Astrocyte (in vitro differentiated cells and primary cell): Measurements from ENCODE around the gene LHFPL3. TPM values are rescaled to one million over a fixed set of nuclear protein-coding genes. Genes with fewer than 3 reads are reported as not detected.

Experiments
- DNase-seq: peaks from one replicate; pipeline ENCODE4 v3.0.0-alpha.2; 2010; ENCODE audit warnings: low read depth
- FAIRE-seq: peaks from 2 replicates; lab custom pipeline; 2011; peaks lifted over from hg19 to GRCh38; lab: Jason Lieb, UNC
- H2AFZ ChIP-seq: 2 replicates; pipeline ENCODE4 v1.6.0; 2012; ENCODE audit warnings: low read depth, low read length, inconsistent platforms
- H3K27ac ChIP-seq: 2 replicates; pipeline ENCODE4 v1.5.1; 2011; ENCODE audit warnings: low read depth, low read length, inconsistent platforms
- H3K27me3 ChIP-seq: 2 replicates; pipeline ENCODE4 v1.6.0; 2011; ENCODE audit warnings: low read length, inconsistent platforms; ENCODE audit not compliant: insufficient read depth
- H3K36me3 ChIP-seq: 2 replicates; pipeline ENCODE4 v1.5.1; 2011; ENCODE audit warnings: low read length, inconsistent platforms; ENCODE audit not compliant: insufficient read depth
- H3K4me1 ChIP-seq: 2 replicates; pipeline ENCODE4 v1.5.1; 2011; ENCODE audit warnings: low read length, inconsistent platforms; ENCODE audit not compliant: insufficient read depth
- H3K4me2 ChIP-seq: 2 replicates; pipeline ENCODE4 v1.6.0; 2012; ENCODE audit warnings: low read length, inconsistent platforms
- H3K4me3 ChIP-seq: 2 replicates; pipeline ENCODE4 v1.5.1; 2011; ENCODE audit warnings: low read depth, mild to moderate bottlenecking, low read length, inconsistent platforms; ENCODE audit not compliant: insufficient read depth
- H3K79me2 ChIP-seq: 2 replicates; pipeline ENCODE4 v1.6.0; 2012; ENCODE audit warnings: mild to moderate bottlenecking, low read length, inconsistent platforms; ENCODE audit not compliant: insufficient read depth
- H3K9ac ChIP-seq: 2 replicates; pipeline ENCODE4 v1.6.0; 2012; ENCODE audit warnings: mild to moderate bottlenecking, low read length, inconsistent platforms
- H3K9me3 ChIP-seq: 2 replicates; pipeline ENCODE4 v1.5.1; 2012; ENCODE audit warnings: low read depth, mild to moderate bottlenecking, low read length, inconsistent platforms; ENCODE audit not compliant: insufficient read depth
- H4K20me1 ChIP-seq: 2 replicates; pipeline ENCODE4 v1.6.0; 2012; ENCODE audit warnings: low read length, inconsistent platforms; ENCODE audit not compliant: insufficient read depth
- H3K27ac Mint-ChIP-seq: one replicate; pipeline ENCODE4 v1.8.0; 2021; ENCODE audit warnings: mild to moderate bottlenecking, mixed read lengths; ENCODE audit not compliant: unreplicated experiment
- H3K27me3 Mint-ChIP-seq: one replicate; pipeline ENCODE4 v1.8.0; 2021; ENCODE audit warnings: low read depth, mixed read lengths; ENCODE audit not compliant: unreplicated experiment
- H3K36me3 Mint-ChIP-seq: one replicate; pipeline ENCODE4 v1.8.0; 2021; ENCODE audit warnings: low read depth, mixed read lengths; ENCODE audit not compliant: unreplicated experiment
- H3K4me1 Mint-ChIP-seq: one replicate; pipeline ENCODE4 v1.8.0; 2021; ENCODE audit warnings: low read depth, mixed read lengths; ENCODE audit not compliant: unreplicated experiment
- H3K4me3 Mint-ChIP-seq: one replicate; pipeline ENCODE4 v1.8.0; 2021; ENCODE audit warnings: mild to moderate bottlenecking, moderate library complexity, mixed read lengths; ENCODE audit not compliant: unreplicated experiment
- H3K9me3 Mint-ChIP-seq: one replicate; pipeline ENCODE4 v1.8.0; 2021; ENCODE audit warnings: mild to moderate bottlenecking, mixed read lengths; ENCODE audit not compliant: unreplicated experiment
- CTCF ChIP-seq: IDR thresholded peaks from 2 replicates; pipeline ENCODE4 v1.5.1; 2011; ENCODE audit warnings: low read depth, mild to moderate bottlenecking, inconsistent platforms, low read length, moderate library complexity; ENCODE audit not compliant: insufficient read depth
- EZH2 ChIP-seq: IDR thresholded peaks from 2 replicates; pipeline ENCODE4 v1.6.1; 2012; ENCODE audit warnings: mild to moderate bottlenecking, low read length, inconsistent platforms; ENCODE audit not compliant: insufficient read depth
- total RNA-seq: library from RNA; stranded (reverse); gene quantifications from 2 replicates; pipeline ENCODE4 v1.2.1, GENCODE V29; 2021

LHFPL3 gene
- total RNA-seq, 1 donor from 2014 or later, result not detected

- Histone ChIP-seq H2AFZ (no peak overlapping the region), H3K79me2 (no peaks in the 10 kb centered on the region), H3K27ac (no peak overlapping the region), H3K9ac (no peak overlapping the region), H3K36me3 (no peaks in the 10 kb centered on the region), H3K4me3 (no peak overlapping the region), H3K4me1 (no peaks in the 10 kb centered on the region), H3K9me3 (no peaks in the 10 kb centered on the region), H3K27me3 (peaks cover 3% of the 10 kb centered on the region), H4K20me1 (no peaks in the 10 kb centered on the region), H3K4me2 (no peak overlapping the region)
- H3K36me3 Mint-ChIP-seq, result no peaks in the 10 kb centered on the region
- TF ChIP-seq EZH2 (no peak), CTCF (no peak)
- no peaks in the 10 kb centered on the region for H3K9me3 Mint-ChIP-seq
- no peak overlapping the region for H3K4me3 Mint-ChIP-seq
- FAIRE-seq (no peak), DNase-seq (no peak)
- no peak overlapping the region for H3K27ac Mint-ChIP-seq
- no peaks in the 10 kb centered on the region for H3K27me3 Mint-ChIP-seq
- no peaks in the 10 kb centered on the region for H3K4me1 Mint-ChIP-seq
Observed at GRCh38 chr7:104898434-104898833, 570.0 kb downstream of the LHFPL3 start.

GRCh38 chr7:104900525-104901239, 572.3 kb downstream of the LHFPL3 start:
- H3K79me2 ChIP-seq, result no peaks in the 10 kb centered on the region
- Mint-ChIP-seq H3K36me3 (no peaks in the 10 kb centered on the region), H3K27me3 (no peaks in the 10 kb centered on the region), H3K4me1 (no peaks in the 10 kb centered on the region), H3K4me3 (no peak overlapping the region), H3K27ac (no peak overlapping the region), H3K9me3 (no peaks in the 10 kb centered on the region)
- no peaks in the 10 kb centered on the region for H4K20me1 ChIP-seq
- H3K9ac ChIP-seq, result no peak overlapping the region
- no peaks in the 10 kb centered on the region for H3K9me3 ChIP-seq
- H3K27me3 ChIP-seq, result peaks cover 3% of the 10 kb centered on the region
- no peak for DNase-seq
- no peak overlapping the region for H3K4me2 ChIP-seq
- TF ChIP-seq CTCF (no peak), EZH2 (no peak)
- no peak overlapping the region for H3K27ac ChIP-seq
- H3K4me3 ChIP-seq, result no peak overlapping the region
- no peak for FAIRE-seq
- no peaks in the 10 kb centered on the region for H3K4me1 ChIP-seq
- H2AFZ ChIP-seq, result no peak overlapping the region
- no peaks in the 10 kb centered on the region for H3K36me3 ChIP-seq

GRCh38 chr7:104901240-104901619, 572.8 kb downstream of the LHFPL3 start:
- Mint-ChIP-seq H3K36me3 (no peaks in the 10 kb centered on the region), H3K27ac (no peak overlapping the region), H3K4me3 (no peak overlapping the region), H3K9me3 (no peaks in the 10 kb centered on the region), H3K4me1 (no peaks in the 10 kb centered on the region), H3K27me3 (no peaks in the 10 kb centered on the region)
- Histone ChIP-seq H3K79me2 (no peaks in the 10 kb centered on the region), H2AFZ (no peak overlapping the region), H3K9ac (no peak overlapping the region), H3K36me3 (no peaks in the 10 kb centered on the region), H3K27me3 (peaks cover 3% of the 10 kb centered on the region), H3K4me2 (no peak overlapping the region), H3K27ac (no peak overlapping the region), H3K4me3 (no peak overlapping the region), H3K4me1 (no peaks in the 10 kb centered on the region), H4K20me1 (no peaks in the 10 kb centered on the region), H3K9me3 (no peaks in the 10 kb centered on the region)
- FAIRE-seq, result no peak
- DNase-seq, result no peak
- TF ChIP-seq EZH2 (no peak), CTCF (no peak)
